ENCODE results near the gene C6.

Gene C6

DNA sequence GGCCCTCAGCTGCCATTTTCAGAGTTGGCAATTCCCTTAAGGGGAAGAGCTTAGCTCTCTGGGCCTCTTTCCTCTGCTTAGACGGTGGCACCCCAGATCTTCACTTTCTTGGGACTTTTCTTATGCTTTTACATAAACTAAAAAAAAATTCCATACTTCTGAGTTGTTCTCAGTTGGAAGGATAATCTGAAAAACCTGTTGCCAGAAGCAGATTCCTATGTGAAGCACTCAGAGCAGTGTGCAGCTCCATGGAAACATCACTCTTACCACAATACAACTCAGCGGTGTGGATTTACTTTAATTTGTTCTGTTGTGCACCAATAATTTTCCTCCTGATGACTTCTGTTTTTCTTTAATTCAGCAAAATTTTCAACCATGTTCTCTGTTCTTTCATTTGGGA, 98.1 kb downstream of the C6 start:
- no peak for DNase-seq

GRCh38 chr5:41112486-41113455, 100.6 kb downstream of the C6 start:
- DNase-seq: no peak

DNA sequence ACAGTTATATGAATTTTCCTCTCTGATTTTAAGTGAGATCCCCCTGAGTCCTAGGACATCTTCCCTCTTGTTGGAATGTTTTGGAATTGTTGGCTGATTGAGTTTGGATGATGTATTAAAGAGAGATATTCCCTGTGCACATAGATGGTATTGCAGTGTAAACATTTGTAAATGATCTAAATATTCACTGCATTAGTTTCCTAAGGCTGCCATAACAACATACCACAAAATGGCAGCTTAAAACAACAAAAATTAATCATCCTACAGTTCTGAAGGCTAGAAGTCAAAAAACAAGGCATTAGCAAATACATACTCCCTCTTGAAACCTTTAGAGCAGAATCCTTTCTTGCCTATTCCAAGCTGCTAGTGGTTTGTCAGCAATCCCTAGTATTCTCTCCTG, 104.1 kb downstream of the C6 start:
- DNase-seq: no peak

DNA sequence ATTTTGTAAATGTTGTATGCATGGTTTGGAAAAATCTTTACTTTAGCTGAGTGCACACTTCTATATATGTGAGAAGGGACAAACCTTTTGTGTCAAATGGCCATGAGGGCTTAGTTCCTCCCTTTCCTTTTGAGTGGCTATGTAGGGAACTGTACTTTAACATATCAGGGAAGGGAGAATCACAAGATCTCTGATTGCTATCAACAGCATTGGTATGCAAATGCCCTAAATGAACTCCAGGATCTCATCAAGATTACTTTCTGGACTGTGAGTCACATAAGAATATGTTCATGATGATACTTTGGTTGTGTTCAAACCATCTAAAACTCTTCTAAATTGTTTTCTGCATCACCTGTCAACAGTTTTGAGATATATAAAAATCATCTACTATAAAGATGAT, 111.0 kb downstream of the C6 start:
- DNase-seq: no peak

GRCh38 chr5:41097642-41098041, 115.7 kb downstream of the C6 start:
- DNase-seq: no peak

- DNase-seq: no peak
Measured at GRCh38 chr5:41095324-41096101, 117.8 kb downstream of the C6 start.

DNA sequence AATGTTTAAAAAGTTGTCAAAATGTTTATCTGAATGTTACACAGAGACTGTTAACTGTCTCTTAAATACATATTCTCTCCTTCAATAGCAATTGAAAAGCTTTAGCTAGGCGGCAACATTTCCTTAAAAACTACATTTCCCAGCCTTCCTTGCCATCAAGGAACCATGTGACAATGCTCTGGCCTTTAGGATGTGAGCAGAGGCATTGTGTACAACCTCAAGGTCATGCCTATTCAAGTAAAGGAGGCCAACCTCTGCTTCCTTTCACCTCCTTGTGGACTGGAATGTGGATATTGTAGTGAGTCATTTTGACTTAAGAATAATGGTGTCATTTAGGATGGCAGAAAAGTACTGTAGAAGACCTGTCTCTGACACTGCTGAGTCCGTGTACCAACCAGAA, 118.5 kb downstream of the C6 start:
- DNase-seq: no peak

DNA sequence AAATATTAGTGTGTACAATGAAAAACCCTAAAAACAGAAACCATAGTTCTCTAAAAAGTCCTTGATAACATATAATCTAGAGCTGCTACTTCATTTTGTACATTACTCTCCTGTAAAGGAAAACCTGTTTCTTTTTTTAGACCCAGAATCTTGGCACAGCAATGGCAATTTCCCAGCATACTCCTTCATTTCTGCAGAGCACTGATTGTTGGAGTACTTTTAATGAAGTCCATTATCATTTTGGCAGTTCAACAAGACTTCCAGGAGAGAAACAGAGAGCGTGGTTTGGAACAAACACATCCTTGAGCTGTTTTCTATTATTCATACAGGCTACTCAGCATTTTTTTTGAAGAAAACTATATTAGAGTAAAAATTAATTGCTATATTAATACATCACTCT, 119.5 kb downstream of the C6 start:
- no peak for DNase-seq

Measured in activated CD4-positive, CD25-positive, alpha-beta regulatory T cell (primary cell).